NCI-H2227 treated with DMSO at 0.1 percent for 48 hours (cell line): ENCODE measurements around the gene NUTF2.
A peak's percentile ranks its signal among the peaks of the same experiment; 100 is the strongest.
"Not testable (repeated sequence)": the region's sequence is repeated elsewhere in the genome, so short reads cannot be mapped to it uniquely, and the experiment has no call there.

Experiments used
- DNase-seq: peaks from one replicate; lab custom pipeline; 2025; lab: John Stamatoyannopoulos, UW

Gene NUTF2

GRCh38 chr16:67864044-67864443 is 17.3 kb downstream of the NUTF2 start:
- DNase-seq, result not testable (repeated sequence)

- no peak for DNase-seq
Observed at GRCh38 chr16:67864594-67864993, 17.9 kb downstream of the NUTF2 start.

- DNase-seq, result no peak
Observed at GRCh38 chr16:67865318-67865717, 18.6 kb downstream of the NUTF2 start.

DNA sequence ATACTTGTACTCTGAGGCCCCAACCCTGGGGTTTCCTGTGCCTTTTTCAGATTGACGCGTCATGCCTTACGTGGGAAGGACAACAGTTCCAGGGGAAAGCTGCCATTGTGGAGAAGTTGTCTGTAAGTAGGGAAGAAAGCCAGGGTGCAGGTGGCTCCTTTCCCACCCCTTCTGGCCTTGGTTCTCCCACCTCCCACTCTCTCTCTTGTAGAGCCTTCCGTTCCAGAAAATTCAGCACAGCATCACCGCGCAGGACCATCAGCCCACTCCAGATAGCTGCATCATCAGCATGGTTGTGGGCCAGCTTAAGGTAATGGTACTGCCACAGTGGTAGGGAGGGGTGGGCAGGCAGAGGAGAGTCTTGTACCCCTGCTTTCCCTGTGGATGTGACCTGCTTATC is 21.6 kb downstream of the NUTF2 start:
- DNase-seq, result no peak

- DNase-seq, result no peak
Observed at GRCh38 chr16:67869653-67870052, 22.9 kb downstream of the NUTF2 start.

DNA sequence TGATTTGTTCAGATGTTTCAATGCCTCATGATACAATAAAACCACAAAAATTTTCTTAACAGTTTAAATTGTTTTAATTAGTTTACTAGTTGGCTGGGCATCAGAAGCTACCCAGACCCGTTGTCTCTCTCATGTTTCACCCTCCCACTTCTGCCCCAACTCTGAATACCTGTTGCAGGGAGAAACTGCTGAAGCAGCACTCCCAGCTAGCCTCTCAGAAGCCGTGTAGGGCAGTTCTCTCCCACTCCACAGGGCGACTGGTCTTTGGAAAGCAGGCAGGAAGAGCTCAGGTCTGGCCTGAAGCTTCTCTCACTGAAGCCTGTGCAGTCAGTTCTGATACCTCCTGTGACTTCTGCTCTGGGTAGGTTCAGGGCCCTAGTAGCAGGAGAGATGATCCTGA is 24.5 kb downstream of the NUTF2 start:
- no peak for DNase-seq

- no peak for DNase-seq
Observed at GRCh38 chr16:67872131-67872630, 25.4 kb downstream of the NUTF2 start.

DNA sequence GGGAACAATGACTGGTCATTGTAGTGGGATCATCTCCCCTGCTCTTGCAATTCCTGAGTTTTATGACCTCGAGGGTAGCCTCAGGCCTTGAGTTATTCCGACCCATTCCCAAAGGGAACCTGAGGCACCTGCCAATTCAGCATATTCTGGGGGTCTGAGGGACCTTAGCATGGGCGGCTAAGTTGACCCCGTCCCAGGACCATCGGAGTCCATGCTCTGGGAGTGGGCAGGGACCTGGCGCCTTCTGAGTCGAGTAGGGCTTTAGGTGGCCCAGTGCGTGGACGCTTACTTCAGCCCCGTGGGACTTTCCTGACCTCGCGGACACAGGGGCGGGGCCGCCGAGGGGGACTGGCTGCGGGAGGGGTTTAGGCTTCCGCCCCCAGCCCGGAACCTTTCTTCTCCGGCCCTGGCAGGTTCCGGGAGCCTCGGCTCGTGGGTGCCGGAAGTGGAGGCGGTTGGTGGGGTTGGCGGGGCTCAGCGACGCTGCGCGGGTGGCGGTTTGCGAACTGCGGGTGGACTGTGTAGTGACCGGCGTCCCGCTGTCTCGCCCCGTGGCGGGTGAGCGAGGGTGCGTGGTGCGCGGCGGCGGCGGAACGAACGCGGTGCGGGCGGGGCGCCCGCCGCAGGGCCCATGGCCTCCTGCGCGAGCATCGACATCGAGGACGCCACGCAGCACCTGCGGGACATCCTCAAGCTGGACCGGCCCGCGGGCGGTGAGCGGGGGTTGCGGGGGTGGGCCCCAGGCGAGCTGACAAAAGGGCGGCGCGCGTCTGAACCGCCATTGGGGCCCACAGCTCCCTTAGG is 26.1 kb downstream of the NUTF2 start, which contains the start of gene EDC4:
Gene EDC4, plus strand, starts transcription at position 422 of the 804 bp plus-strand sequence. Its CDS starts 210 bp downstream, at position 632.
- peak; percentile 55 for DNase-seq

DNA sequence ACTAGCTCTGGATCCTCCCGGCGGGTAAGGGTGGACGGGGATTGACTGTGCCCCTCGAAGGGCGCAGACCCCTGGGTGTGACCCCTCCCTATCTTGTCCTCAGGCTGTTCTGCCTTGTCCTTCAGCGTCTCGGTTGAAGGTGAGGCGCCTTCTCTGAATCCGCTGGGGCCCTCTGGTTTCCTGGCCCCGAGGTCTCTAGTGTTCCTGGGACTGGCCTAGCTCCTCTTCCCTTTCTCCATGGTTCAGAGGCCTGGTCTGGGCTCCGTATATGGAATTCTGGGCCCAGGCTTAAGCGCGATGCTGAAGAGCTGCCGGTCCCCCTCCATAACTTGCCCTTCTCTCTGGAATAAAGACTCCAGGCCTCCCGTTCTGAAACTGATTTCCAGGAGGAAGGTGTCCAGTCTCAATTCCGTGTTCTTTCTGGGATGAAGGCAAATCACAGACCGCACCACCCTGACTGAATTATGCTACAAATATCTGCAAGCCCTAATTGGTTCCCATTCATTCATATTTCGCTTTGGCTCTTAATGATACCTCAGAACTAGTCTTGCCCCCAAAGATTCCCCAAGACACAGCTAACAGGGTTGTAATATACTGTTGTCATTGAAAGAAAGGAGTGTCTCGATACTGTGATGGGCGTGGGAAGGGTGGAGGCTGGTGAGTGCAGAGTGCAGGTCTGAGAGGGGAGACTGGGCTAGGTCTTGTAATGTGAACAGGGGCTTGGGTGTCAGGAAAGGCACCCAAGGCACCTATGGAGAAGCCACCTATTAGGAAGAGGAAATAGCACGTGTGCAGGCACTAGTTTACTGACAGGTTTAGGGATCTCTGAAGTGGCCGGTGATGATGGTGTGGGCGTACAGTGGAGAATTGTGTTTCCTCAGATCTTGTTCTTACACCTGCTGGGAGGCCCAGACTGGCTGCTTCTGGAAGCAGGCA is 27.0 kb downstream of the NUTF2 start:
- DNase-seq, result no peak

DNA sequence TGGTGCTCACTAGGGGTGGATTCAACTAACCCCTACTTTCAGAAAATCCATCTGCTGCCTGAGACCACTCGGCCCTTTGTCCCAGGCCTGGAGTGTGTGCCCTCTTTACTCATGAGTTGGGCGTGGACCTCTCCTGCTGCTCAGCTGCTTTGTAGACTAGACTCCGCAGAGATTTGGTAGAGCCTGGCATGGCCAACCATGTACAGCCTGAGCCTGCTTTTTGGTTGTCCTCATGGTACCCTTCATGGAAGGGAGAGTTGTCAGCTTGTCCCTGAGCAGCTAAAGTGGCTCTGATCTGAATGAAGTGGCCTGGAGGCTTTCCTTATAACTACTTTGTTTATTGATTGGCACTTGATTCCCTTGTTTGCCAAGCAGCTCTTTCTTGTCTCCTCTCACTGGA is 27.6 kb downstream of the NUTF2 start:
- DNase-seq, result no peak

DNA sequence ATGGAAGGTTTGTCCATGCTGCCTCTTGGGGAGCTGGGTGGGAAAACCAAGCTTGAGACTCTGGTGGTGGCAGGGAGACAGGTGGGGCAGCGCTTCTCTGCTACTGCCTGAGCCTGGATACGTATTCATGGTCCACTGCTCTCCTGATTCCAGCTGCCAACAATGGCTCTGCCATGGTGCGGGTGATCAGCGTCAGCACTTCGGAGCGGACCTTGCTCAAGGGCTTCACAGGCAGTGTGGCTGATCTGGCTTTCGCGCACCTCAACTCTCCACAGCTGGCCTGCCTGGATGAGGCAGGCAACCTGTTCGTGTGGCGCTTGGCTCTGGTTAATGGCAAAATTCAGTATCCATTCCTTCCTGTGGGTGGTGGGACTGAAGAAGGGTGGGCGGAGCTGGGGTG is 30.3 kb downstream of the NUTF2 start:
- no peak for DNase-seq

- DNase-seq, result no peak
Observed at GRCh38 chr16:67878232-67878631, 31.5 kb downstream of the NUTF2 start.

GRCh38 chr16:67878846-67879245 is 32.1 kb downstream of the NUTF2 start:
- no peak for DNase-seq

- DNase-seq, result no peak
Observed at GRCh38 chr16:67879462-67879861, 32.7 kb downstream of the NUTF2 start.

GRCh38 chr16:67879936-67880335 is 33.2 kb downstream of the NUTF2 start:
- no peak for DNase-seq

GRCh38 chr16:67880584-67880983 is 33.9 kb downstream of the NUTF2 start:
- DNase-seq, result no peak

DNA sequence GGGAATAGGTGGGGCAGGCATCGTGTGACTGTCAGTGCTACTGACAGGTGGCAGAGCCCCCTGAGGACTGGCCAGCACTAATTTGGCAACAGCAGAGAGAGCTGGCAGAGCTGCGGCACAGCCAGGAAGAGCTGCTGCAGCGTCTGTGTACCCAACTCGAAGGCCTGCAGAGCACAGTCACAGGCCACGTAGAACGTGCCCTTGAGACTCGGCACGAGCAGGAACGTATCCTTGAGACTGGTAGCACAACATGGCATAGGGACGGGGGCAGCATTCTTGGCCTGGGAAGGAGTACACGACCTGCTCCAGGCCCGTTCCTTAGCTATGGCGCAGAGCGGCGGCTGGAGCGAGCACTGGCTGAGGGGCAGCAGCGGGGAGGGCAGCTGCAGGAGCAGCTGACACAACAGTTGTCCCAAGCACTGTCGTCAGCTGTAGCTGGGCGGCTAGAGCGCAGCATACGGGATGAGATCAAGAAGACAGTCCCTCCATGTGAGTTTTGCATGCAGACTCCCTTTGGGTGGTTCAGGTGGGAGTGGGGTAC is 35.0 kb downstream of the NUTF2 start:
- no peak for DNase-seq

DNA sequence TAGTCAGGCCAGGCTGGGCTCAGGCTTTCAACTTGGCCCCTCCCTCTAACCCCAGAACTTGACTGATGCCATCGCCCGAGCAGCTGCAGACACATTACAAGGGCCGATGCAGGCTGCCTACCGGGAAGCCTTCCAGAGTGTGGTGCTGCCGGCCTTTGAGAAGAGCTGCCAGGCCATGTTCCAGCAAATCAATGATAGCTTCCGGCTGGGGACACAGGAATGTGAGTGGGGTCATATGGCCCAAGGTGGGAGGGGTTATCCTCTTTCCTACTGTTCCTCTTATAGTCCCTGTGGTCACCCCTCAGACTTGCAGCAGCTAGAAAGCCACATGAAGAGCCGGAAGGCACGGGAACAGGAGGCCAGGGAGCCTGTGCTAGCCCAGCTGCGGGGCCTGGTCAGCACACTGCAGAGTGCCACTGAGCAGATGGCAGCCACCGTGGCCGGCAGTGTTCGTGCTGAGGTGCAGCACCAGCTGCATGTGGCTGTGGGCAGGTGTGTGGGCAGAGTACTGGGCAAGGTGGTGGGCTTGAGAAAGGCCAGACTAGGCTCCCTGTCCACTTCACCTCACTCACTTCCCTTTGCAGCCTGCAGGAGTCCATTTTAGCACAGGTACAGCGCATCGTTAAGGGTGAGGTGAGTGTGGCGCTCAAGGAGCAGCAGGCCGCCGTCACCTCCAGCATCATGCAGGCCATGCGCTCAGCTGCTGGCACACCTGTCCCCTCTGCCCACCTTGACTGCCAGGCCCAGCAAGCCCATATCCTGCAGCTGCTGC is 35.8 kb downstream of the NUTF2 start:
- no peak for DNase-seq

DNA sequence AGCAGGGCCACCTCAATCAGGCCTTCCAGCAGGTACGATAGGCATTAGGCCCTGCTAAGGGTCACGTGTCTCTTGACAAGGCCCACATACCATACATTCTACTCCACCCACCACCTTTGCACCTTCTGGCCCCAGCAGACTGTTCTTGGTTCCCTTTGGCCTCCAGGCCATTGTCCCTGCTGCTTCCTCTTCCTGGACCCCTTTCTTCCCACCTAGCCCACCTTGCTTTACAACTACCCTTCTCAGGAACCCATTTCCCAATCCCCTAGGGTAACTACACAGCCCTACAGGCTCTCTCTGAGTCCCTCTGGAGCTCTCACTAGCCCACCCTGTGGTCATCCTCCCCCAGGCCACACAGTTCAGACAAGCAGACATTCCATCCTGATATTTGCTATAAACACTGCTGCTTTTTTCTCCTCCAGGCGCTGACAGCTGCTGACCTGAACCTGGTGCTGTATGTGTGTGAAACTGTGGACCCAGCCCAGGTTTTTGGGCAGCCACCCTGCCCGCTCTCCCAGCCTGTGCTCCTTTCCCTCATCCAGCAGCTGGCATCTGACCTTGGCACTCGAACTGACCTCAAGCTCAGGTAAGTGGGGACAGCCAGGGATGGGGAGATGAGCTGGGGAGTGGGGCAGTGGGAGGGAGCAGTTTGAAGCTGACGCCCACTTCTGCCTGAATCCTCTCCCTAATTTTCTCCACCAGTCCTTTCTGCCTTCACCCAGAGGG is 36.6 kb downstream of the NUTF2 start:
- DNase-seq, result no peak

GRCh38 chr16:67883872-67884261 is 37.1 kb downstream of the NUTF2 start:
- DNase-seq, result no peak

GRCh38 chr16:67884684-67885083 is 38.0 kb downstream of the NUTF2 start, which contains the start of gene NRN1L:
Gene NRN1L, plus strand, starts transcription at chr16:67884885. Its CDS starts 19 bp downstream, at chr16:67884904.
- peak; percentile 78 for DNase-seq
